Transverse colon (tissue), 3 donors: ENCODE data around the gene HMGXB3.

ENCODE experiments used
- CTCF ChIP-seq, 5 experiments: fragments of 200-600 bp in 3 of 5; fragments of 450-650 bp in 2 of 5; sonication (generic) in 3 of 5; IDR thresholded peaks; 1 replicate in 2 of 5; 2 replicates in 3 of 5; pipeline ENCODE4 v1.5.1; 2016 to 2017; ENCODE audit warnings: antibody characterized with exemption in 5 of 5, inconsistent platforms in 3 of 5, mild to moderate bottlenecking in 2 of 5, moderate library complexity in 1 of 5
- POLR2A ChIP-seq: fragments of 450-650 bp; IDR thresholded peaks from one replicate; pipeline ENCODE4 v1.6.1; 2016; ENCODE audit warnings: antibody characterized with exemption, mild to moderate bottlenecking, moderate library complexity

GRCh38 chr5:150044712-150045111 lies 44.2 kb downstream of the HMGXB3 start:
- no peak for TF ChIP-seq POLR2A
- no peak for TF ChIP-seq CTCF (IDR thresholded peaks at IDR 0.05)
